Left hindlimb (tissue), 1 donor: ENCODE results near the gene BCKDK.
"Not testable (repeated sequence)": the region's sequence is repeated elsewhere in the genome, so short reads cannot be mapped to it uniquely, and the experiment has no call there.

Experiments used
- DNase-seq: peaks from one replicate; pipeline ENCODE4 v3.0.0-alpha.2; 2018

The BCKDK gene

GRCh38 chr16:31100876-31101641 lies 7.1 kb upstream of the BCKDK start:
- not testable (repeated sequence) for DNase-seq

GRCh38 chr16:31105677-31106213 lies 2.4 kb upstream of the BCKDK start:
- DNase-seq: peak; percentile 77

DNA sequence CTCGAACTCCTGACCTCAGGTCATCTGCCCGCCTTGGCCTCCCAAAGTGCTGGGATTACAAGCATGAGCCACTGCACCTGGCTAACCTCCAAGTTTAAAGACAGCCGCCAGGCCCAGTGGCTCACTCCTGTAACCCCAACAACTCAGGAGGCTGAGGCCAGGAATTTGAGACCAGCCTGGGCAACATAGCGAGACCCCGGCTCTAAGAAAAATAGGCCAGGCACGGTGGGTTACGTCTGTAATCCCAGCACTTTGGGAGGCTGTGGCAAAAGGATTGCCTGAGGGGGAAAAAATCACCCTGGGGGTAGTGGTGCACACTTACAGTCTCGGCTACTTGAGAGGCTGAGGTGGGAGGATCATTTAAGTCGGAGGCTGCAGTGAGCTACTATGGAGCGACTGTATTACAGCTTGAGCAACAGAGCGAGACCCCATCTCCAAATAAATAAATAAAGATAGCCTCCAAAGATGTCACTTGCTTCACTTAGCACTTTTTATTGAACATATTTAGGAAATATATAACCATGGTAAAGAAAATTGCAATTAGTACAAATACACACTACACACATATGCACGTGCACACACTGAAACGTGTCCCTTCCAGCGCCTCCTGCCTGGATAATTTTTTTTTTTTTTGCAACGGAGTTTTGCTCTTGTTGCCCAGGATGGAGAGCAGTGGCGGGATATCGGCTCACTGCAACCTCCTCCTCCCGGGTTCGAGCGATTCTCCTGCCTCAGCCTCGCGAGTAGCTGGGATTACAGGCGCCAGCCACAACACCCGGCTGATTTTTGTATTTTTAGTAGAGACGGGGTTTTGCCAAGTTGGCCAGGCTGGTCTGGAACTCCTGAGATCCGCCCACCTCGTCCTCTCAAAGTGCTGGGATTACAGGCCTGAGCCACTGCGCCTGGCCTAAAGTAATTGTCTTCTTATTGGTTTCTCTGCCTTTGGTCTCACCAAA lies 1.4 kb upstream of the BCKDK start:
- DNase-seq: no peak

GRCh38 chr16:31107465-31107867 lies 720 bp upstream of the BCKDK start:
- DNase-seq: no peak

- DNase-seq: no peak
Measured at GRCh38 chr16:31108794-31109558, 790 bp downstream of the BCKDK start.

DNA sequence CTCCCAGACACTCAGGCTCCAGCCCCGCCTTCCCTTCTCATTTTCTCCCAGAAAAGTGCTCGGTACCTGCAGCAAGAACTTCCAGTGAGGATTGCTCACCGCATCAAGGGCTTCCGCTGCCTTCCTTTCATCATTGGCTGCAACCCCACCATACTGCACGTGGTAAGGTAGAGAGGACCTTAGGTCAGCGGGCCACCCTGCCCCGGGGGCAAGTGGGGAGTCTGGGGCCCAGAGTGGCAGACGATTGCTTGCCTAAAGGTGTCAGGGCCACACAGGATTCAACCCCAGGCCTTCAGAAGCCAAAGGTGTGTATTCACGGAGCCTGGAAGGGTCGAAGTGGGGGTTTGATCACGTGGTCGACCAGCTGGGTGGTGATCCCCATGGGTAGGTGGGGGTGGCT lies 1.4 kb downstream of the BCKDK start:
- DNase-seq: no peak

- no peak for DNase-seq
Measured at GRCh38 chr16:31110106-31111034, 2.2 kb downstream of the BCKDK start.

DNA sequence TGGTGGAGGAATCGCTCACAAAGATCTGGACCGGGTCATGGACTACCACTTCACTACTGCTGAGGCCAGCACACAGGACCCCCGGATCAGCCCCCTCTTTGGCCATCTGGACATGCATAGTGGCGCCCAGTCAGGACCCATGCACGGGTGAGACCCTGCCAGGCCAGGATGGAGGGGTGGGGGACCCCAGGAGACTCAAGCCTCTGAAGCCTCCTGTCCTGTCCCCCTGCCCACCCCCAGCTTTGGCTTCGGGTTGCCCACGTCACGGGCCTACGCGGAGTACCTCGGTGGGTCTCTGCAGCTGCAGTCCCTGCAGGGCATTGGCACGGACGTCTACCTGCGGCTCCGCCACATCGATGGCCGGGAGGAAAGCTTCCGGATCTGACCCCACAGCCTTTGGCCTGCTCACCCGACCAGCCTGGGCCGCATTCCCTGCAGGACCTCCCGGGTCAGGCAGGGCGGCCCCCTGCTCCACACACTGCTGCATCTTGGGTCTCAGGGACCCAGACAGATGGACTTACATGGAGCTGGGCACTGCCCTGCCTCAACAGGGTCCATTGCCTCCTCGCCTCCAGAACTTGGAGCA lies 3.8 kb downstream of the BCKDK start:
- DNase-seq: no peak

- DNase-seq: no peak
Measured at GRCh38 chr16:31112711-31113110, 4.5 kb downstream of the BCKDK start.

GRCh38 chr16:31113121-31114120 lies 5.2 kb downstream of the BCKDK start:
- no peak for DNase-seq

- DNase-seq: no peak
Measured at GRCh38 chr16:31114468-31114867, 6.3 kb downstream of the BCKDK start.

DNA sequence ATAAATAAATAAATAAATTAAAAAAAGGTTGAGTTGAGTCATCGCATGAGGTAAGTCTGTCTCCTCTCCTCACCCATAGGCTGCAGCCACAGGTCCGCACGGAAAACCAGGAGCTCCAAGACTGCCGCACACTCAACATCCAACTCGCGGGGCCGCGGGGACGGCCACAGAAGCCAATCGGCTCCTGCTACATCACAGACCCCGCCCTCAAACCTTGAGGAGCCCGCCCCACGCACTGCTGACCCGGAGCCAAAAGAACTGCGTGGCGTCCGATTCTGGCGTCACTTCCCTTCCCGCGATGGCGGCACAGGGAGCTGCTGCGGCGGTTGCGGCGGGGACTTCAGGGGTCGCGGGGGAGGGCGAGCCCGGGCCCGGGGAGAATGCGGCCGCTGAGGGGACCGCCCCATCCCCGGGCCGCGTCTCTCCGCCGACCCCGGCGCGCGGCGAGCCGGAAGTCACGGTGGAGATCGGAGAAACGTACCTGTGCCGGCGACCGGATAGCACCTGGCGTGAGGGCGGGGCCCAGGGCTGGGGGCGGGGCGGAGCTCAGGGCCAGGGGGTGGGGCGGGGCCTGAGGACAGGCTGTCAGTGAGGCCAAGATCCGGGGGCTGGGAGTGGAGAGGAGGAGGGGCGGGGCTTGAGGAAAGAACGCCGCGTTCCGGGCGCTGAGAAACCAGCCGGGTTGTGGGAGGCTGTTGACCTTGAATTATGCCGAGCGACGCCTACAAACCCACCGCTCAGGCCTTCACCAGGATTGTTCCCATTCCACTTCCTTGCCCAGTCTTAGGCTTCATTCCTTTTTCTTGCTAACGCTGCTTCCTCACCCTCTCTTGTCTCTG lies 9.4 kb downstream of the BCKDK start, which contains the start of gene KAT8:
KAT8 (plus strand) TSS at position 281 of the 839 bp plus-strand sequence; CDS start at position 299, 18 bp downstream.
- DNase-seq: peak; percentile 99

DNA sequence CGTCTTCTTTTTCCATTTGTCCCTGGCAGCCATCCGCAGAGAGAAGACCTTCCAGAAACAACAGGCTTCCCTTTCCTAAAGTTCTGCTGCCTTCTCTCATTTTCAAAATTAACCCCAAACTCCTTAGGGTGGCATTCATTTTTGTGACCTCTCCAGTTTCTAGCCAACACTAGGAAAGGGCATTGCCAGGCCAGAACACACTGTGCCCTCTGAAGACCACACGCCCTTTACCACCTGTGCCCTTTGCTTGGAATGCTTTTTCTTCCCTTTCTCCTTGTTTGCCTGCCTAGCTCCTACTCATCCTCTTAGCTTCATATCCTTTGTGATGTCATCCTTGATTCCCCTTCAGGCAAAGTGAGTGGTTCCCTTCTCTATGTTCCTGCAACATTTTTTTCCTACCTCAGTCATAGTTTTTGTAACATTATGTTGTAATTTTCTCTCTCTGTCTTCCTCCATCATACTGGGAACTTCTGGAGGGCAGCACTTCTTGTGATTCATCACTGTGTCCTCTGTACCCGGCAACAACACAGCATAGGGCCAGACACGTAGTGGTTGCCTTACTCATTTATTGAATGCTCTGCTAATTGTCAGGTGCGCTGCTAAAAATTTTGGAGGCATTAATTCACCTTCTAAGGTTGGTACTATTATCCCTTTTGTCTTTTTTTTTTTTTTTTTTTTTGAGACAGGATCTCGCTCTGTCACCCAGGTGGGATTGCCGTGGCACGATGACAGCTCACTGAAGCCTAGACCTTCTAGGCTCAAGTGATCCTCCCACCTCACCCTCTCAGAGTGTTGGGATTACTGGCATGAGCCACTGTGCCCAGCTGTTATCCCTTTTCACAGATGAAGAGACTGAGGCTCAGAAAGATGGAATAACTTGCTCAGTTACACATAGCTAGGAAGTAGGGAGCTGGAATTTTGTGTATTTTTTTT lies 10.3 kb downstream of the BCKDK start:
- peak; percentile 21 for DNase-seq

DNA sequence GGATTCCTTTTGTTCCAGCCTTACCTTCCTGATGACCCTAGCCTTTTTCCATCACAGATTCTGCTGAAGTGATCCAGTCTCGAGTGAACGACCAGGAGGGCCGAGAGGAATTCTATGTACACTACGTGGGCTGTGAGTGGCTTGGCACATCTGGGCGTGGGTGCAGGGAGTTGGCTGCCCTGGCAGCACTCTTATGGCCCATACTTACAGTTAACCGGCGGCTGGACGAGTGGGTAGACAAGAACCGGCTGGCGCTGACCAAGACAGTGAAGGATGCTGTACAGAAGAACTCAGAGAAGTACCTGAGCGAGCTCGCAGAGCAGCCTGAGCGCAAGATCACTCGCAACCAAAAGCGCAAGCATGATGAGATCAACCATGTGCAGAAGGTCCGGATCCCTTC lies 11.9 kb downstream of the BCKDK start:
- DNase-seq: peak; percentile 16

DNA sequence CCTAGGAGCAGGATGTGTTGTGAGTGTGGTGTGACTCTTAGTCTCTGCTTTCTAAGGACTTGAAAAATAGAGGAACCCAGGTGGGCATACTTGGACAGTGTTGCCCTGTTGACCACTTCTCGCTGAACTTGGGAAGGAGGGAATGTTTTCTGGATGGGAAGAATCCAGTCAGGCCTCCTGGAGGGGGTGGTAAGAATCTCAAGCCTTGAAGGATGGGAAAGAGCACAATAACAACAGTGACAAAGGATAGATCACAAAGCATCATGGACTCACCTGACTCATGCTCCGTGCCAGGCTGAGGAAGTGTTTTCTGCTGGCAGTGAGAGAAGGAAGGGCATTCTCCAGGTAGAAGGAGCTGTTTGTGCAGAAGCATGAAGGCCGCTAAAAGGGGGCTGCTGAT lies 17.7 kb downstream of the BCKDK start:
- DNase-seq: no peak

GRCh38 chr16:31127182-31127581 lies 19.0 kb downstream of the BCKDK start:
- no peak for DNase-seq

- no peak for DNase-seq
Measured at GRCh38 chr16:31128711-31129567, 20.8 kb downstream of the BCKDK start.
